ENCODE results near the gene TEX48.

TEX48 gene

DNA sequence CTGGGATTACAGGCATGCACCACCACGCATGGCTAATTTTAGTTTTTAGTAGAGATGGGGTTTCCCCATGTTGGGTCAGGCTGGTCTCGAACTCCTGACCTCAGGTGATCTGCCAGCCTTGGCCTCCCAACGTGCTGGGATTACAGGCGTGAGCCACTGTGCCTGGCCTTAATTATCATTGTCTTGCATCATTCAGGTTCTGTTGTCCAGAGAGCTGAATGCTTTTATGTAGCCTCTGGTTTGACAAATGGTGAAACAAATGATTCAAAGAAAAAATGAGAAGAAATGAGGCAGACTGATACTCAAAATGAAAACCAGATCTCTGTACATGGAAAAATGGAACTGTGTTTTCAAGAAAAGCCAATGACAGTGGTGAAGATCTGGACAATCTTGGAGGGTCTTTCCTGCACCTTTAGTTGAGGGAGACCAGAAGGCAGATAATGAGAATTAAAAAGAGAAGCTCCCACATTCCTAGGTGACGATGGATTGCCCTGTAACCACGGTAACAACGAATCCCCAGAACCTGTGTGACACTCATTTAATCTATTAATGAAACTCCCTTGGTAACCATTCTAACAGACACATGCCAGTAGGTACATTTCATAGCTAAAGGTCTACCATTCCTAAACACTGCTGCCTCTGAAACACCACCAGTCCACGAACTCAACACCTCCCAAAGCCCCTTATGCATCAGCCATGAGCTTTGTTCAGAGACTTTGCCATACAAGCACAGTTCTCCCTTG lies 1.6 kb downstream of the TEX48 start:
- POLR2A ChIA-PET: no interaction called here
- TF ChIP-seq, protein P1, sequence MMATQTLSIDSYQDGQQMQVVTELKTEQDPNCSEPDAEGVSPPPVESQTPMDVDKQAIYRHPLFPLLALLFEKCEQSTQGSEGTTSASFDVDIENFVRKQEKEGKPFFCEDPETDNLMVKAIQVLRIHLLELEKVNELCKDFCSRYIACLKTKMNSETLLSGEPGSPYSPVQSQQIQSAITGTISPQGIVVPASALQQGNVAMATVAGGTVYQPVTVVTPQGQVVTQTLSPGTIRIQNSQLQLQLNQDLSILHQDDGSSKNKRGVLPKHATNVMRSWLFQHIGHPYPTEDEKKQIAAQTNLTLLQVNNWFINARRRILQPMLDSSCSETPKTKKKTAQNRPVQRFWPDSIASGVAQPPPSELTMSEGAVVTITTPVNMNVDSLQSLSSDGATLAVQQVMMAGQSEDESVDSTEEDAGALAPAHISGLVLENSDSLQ (IDR thresholded peaks at IDR 0.05): no peak
- TF ChIP-seq FOXM1 (IDR thresholded peaks at IDR 0.05; ENCODE audit: borderline replicate concordance) (no peak), FOXA1 (IDR thresholded peaks at IDR 0.05) (no peak), SUZ12 (IDR thresholded peaks at IDR 0.05) (no peak), CTBP1 (IDR thresholded peaks at IDR 0.05; ENCODE audit: borderline replicate concordance) (no peak), SP1 (IDR thresholded peaks at IDR 0.05) (no peak), LEF1 (IDR thresholded peaks at IDR 0.05; ENCODE audit: borderline replicate concordance) (no peak), ZNF384 (IDR thresholded peaks at IDR 0.05) (no peak), FOXK2 (IDR thresholded peaks at IDR 0.05) (no peak), TARDBP (IDR thresholded peaks at IDR 0.05) (no peak), BHLHE40 (IDR thresholded peaks at IDR 0.05; ENCODE audit: borderline replicate concordance) (no peak)
- CTCF ChIA-PET: interaction anchor here (0.5 to 3.0 kb wide), 14 partner anchors 9 to 343 kb away, joined by 3 to 19 read pairs (median 4); no protein-coding TSS in a partner anchor
- DNase-seq (ENCODE audit: extremely low spot score): no peak

DNA sequence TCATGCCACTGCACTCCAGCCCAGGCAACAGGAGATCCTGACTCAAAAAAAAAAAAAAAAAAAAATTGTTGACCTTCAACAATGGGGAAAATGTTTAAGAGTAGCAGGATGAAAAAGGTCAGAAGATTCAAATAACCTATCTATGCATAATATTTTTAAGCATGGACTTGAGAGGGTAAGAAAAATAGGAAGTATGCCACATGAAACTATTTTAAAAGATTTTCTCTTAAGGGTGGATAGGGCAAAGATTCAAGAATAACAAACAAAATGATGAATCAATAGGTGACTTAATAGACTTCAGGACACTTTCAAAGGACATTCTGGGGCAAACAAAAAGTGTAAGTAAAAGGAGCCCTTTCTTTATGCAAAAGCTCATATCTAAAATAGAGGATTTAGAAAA lies 3.2 kb downstream of the TEX48 start:
- no peak for DNase-seq (ENCODE audit: extremely low spot score)
- ChIA-PET CTCF (no interaction called here), POLR2A (no interaction called here)
- TF ChIP-seq BHLHE40 (IDR thresholded peaks at IDR 0.05; ENCODE audit: borderline replicate concordance) (no peak), CTBP1 (IDR thresholded peaks at IDR 0.05; ENCODE audit: borderline replicate concordance) (no peak), ZNF384 (IDR thresholded peaks at IDR 0.05) (no peak), FOXM1 (IDR thresholded peaks at IDR 0.05; ENCODE audit: borderline replicate concordance) (no peak), FOXA1 (IDR thresholded peaks at IDR 0.05) (no peak), ELF4 (IDR thresholded peaks at IDR 0.05) (no peak), ARNT (IDR thresholded peaks at IDR 0.05) (no peak), FOXK2 (IDR thresholded peaks at IDR 0.05) (no peak), NFRKB (IDR thresholded peaks at IDR 0.05) (no peak), SP1 (IDR thresholded peaks at IDR 0.05) (no peak), SUZ12 (IDR thresholded peaks at IDR 0.05) (no peak), LEF1 (IDR thresholded peaks at IDR 0.05; ENCODE audit: borderline replicate concordance) (no peak), TARDBP (IDR thresholded peaks at IDR 0.05) (no peak), HDGF (IDR thresholded peaks at IDR 0.05; ENCODE audit: borderline replicate concordance) (no peak)
- TF ChIP-seq, protein P1 (IDR thresholded peaks at IDR 0.05): no peak

DNA sequence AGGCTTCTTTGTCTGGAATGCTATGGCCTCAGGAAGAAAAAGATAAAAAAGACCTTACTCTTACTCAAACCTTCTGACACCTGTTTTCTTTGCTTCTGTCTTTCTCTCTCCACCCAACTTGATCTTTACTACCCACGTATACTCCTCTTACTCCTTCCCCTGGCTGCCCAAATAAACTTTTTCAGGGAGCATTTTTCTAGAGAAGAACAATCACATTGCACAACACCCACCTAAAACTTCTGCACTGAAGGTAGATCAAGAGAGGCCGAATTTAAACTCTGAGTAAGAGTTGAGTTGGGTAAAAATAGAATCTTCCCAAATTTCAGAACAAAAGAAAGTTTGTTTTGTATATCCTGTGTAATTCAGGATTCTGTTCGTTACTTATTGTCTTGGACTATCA lies 3.9 kb downstream of the TEX48 start:
- ChIA-PET POLR2A (no interaction called here), CTCF (interaction anchor here (1.1 to 1.4 kb wide), 2 partner anchors 191 to 272 kb away, joined by 4 to 5 read pairs; no protein-coding TSS in a partner anchor)
- DNase-seq (ENCODE audit: extremely low spot score): no peak
- TF ChIP-seq ZNF384 (IDR thresholded peaks at IDR 0.05) (no peak), NFRKB (IDR thresholded peaks at IDR 0.05) (no peak), ARNT (IDR thresholded peaks at IDR 0.05) (no peak), HDGF (IDR thresholded peaks at IDR 0.05; ENCODE audit: borderline replicate concordance) (no peak), FOXM1 (IDR thresholded peaks at IDR 0.05; ENCODE audit: borderline replicate concordance) (no peak), SP1 (IDR thresholded peaks at IDR 0.05) (no peak), LEF1 (IDR thresholded peaks at IDR 0.05; ENCODE audit: borderline replicate concordance) (no peak), SUZ12 (IDR thresholded peaks at IDR 0.05) (no peak), CTBP1 (IDR thresholded peaks at IDR 0.05; ENCODE audit: borderline replicate concordance) (no peak), BHLHE40 (IDR thresholded peaks at IDR 0.05; ENCODE audit: borderline replicate concordance) (no peak), FOXK2 (IDR thresholded peaks at IDR 0.05) (no peak), L3MBTL2 (conservative IDR thresholded peaks at IDR 0.05) (no peak), TARDBP (IDR thresholded peaks at IDR 0.05) (no peak), ELF4 (IDR thresholded peaks at IDR 0.05) (no peak), FOXA1 (IDR thresholded peaks at IDR 0.05) (no peak)
- TF ChIP-seq, protein P1 (IDR thresholded peaks at IDR 0.05): no peak

DNA sequence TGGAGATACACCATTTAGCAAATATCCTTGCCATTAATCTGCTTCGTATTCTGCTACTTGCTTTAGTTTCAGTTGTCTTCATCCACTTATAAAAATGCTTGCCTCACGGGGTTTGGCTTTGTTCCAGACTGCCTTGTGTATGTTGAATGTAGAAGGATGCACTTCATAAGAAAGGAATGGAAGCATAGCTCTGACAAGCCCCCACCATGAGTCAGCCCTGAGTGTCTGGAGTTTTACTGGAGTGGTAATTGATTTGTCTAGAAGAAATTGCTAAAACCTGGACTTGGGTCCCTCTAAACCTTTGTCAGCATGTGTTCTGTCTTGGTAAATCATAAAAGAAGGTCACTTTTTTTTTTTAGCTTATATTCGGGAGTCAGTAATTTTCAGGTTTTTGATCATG lies 4.6 kb downstream of the TEX48 start:
- POLR2A ChIA-PET: no interaction called here
- CTCF ChIA-PET: interaction anchor here (0.7 to 1.4 kb wide), 4 partner anchors 190 to 847 kb away, joined by 4 to 7 read pairs (median 5); no protein-coding TSS in a partner anchor
- DNase-seq (ENCODE audit: extremely low spot score): no peak
- TF ChIP-seq FOXK2 (IDR thresholded peaks at IDR 0.05) (no peak), ZNF384 (IDR thresholded peaks at IDR 0.05) (no peak), NFRKB (IDR thresholded peaks at IDR 0.05) (no peak), FOXM1 (IDR thresholded peaks at IDR 0.05; ENCODE audit: borderline replicate concordance) (no peak), LEF1 (IDR thresholded peaks at IDR 0.05; ENCODE audit: borderline replicate concordance) (no peak), L3MBTL2 (conservative IDR thresholded peaks at IDR 0.05) (no peak), HDGF (IDR thresholded peaks at IDR 0.05; ENCODE audit: borderline replicate concordance) (no peak), FOXA1 (IDR thresholded peaks at IDR 0.05) (no peak), TARDBP (IDR thresholded peaks at IDR 0.05) (no peak), SP1 (IDR thresholded peaks at IDR 0.05) (no peak), SUZ12 (IDR thresholded peaks at IDR 0.05) (no peak), BHLHE40 (IDR thresholded peaks at IDR 0.05; ENCODE audit: borderline replicate concordance) (no peak), CTBP1 (IDR thresholded peaks at IDR 0.05; ENCODE audit: borderline replicate concordance) (no peak)

DNA sequence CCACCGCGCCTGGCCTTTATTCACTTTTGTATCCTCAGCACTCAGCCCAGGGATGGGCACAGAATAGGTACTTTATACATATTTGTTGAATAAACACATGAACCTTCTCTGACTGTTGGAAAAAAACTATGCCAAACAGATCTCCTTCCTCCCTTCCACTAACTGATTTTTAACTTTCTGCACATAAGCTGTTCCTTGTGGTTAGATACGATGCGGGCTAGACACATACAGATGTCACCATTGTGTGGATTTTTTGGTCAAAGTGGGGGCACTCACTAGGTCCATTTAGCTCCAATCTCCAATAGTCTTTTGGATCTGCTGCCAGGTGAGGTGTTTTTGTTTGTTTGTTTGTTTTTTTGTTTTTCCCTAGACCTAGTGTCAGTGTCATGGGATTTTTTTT lies 5.1 kb downstream of the TEX48 start:
- ChIA-PET CTCF (interaction anchor here (0.7 to 1.4 kb wide), 5 partner anchors 190 to 847 kb away, joined by 3 to 7 read pairs (median 5); no protein-coding TSS in a partner anchor), POLR2A (no interaction called here)
- DNase-seq (ENCODE audit: extremely low spot score): no peak
- no peak for TF ChIP-seq FOXK2 (IDR thresholded peaks at IDR 0.05)
- TF ChIP-seq ZNF384 (IDR thresholded peaks at IDR 0.05): no peak
- no peak for TF ChIP-seq L3MBTL2 (conservative IDR thresholded peaks at IDR 0.05)
- no peak for TF ChIP-seq CTBP1 (IDR thresholded peaks at IDR 0.05; ENCODE audit: borderline replicate concordance)
- no peak for TF ChIP-seq NFRKB (IDR thresholded peaks at IDR 0.05)
- no peak for TF ChIP-seq HDGF (IDR thresholded peaks at IDR 0.05; ENCODE audit: borderline replicate concordance)
- TF ChIP-seq BHLHE40 (IDR thresholded peaks at IDR 0.05; ENCODE audit: borderline replicate concordance): no peak
- no peak for TF ChIP-seq TARDBP (IDR thresholded peaks at IDR 0.05)
- TF ChIP-seq SUZ12 (IDR thresholded peaks at IDR 0.05): no peak

Measured in HEK293T (cell line).